Hematopoietic multipotent progenitor cell treated with erythropoietin and hydrocortisone succinate and interleukin-3 and kit ligand, for 8 days (in vitro differentiated cells): ENCODE measurements around the gene PTRH1.
"Not testable (repeated sequence)": the region's sequence is repeated elsewhere in the genome, so short reads cannot be mapped to it uniquely, and the experiment has no call there.

Experiments used
- DNase-seq: peaks from one replicate; pipeline ENCODE4 v3.0.0-alpha.2; 2015

PTRH1 gene

GRCh38 chr9:127715470-127716337 is at the start of gene PTRH1, which contains the start of gene TTC16:
PTRH1 (minus strand) TSS chr9:127715663; CDS start chr9:127715639, 24 bp downstream.
TTC16 (plus strand) TSS chr9:127716079; CDS start chr9:127716146, 67 bp downstream.
- peak; percentile 95 for DNase-seq

GRCh38 chr9:127763918-127764384 is 48.5 kb upstream of the PTRH1 start:
- DNase-seq, result peak; percentile 50

- DNase-seq, result no peak
These were observed 46.7 kb upstream of the PTRH1 start for GRCh38 chr9:127762111-127762676.

GRCh38 chr9:127761491-127761956 is 46.1 kb upstream of the PTRH1 start:
- no peak for DNase-seq

- no peak for DNase-seq
These were observed 45.6 kb upstream of the PTRH1 start for GRCh38 chr9:127761061-127761460.

GRCh38 chr9:127758843-127759242 is 43.4 kb upstream of the PTRH1 start:
- DNase-seq, result no peak

- not testable (repeated sequence) for DNase-seq
These were observed 41.3 kb upstream of the PTRH1 start for GRCh38 chr9:127756776-127757175.

GRCh38 chr9:127756233-127756632 is 40.8 kb upstream of the PTRH1 start:
- DNase-seq, result no peak

- DNase-seq, result no peak
These were observed 39.9 kb upstream of the PTRH1 start for GRCh38 chr9:127755061-127756060.

GRCh38 chr9:127754099-127755060 is 38.9 kb upstream of the PTRH1 start:
- DNase-seq, result no peak

GRCh38 chr9:127753622-127754021 is 38.2 kb upstream of the PTRH1 start:
- no peak for DNase-seq

GRCh38 chr9:127753148-127753547 is 37.7 kb upstream of the PTRH1 start:
- no peak for DNase-seq

GRCh38 chr9:127751269-127752054 is 36.0 kb upstream of the PTRH1 start:
- DNase-seq, result no peak

GRCh38 chr9:127749090-127749787 is 33.8 kb upstream of the PTRH1 start:
- DNase-seq, result no peak

GRCh38 chr9:127746959-127747569 is 31.6 kb upstream of the PTRH1 start:
- DNase-seq, result no peak

- no peak for DNase-seq
These were observed 29.1 kb upstream of the PTRH1 start for GRCh38 chr9:127744398-127745110.

- peak; percentile 36 for DNase-seq
These were observed 27.1 kb upstream of the PTRH1 start for GRCh38 chr9:127742435-127743088.

GRCh38 chr9:127741831-127742434 is 26.5 kb upstream of the PTRH1 start:
- DNase-seq, result no peak
